GM18498 (cell line): Measurements from ENCODE around the gene AUH.
"Not testable (repeated sequence)": the region's sequence is repeated elsewhere in the genome, so short reads cannot be mapped to it uniquely, and the experiment has no call there.

Experiments used
- ATAC-seq: cut with Tn5 transposase; IDR thresholded peaks from one replicate; pipeline ENCODE4 v1.9.1; 2021; ENCODE audit warnings: mild to moderate bottlenecking, moderate library complexity; ENCODE audit not compliant: unreplicated experiment

The AUH gene

GRCh38 chr9:91361291-91362050 lies at the start of gene AUH:
AUH (minus strand) TSS chr9:91361918; CDS start chr9:91361889, 29 bp downstream.
- ATAC-seq, result peak; percentile 95

- ATAC-seq, result no peak
Observed at GRCh38 chr9:91411096-91411771, 49.5 kb upstream of the AUH start.

- no peak for ATAC-seq
Observed at GRCh38 chr9:91410161-91410560, 48.4 kb upstream of the AUH start.

GRCh38 chr9:91408475-91408874 lies 46.8 kb upstream of the AUH start:
- no peak for ATAC-seq

- no peak for ATAC-seq
Observed at GRCh38 chr9:91407580-91408318, 46.0 kb upstream of the AUH start.

- no peak for ATAC-seq
Observed at GRCh38 chr9:91405343-91406077, 43.8 kb upstream of the AUH start.

GRCh38 chr9:91403665-91404543 lies 42.2 kb upstream of the AUH start:
- ATAC-seq, result no peak

GRCh38 chr9:91398926-91399325 lies 37.2 kb upstream of the AUH start:
- ATAC-seq, result no peak

GRCh38 chr9:91395553-91396471 lies 34.1 kb upstream of the AUH start:
- no peak for ATAC-seq

GRCh38 chr9:91395106-91395552 lies 33.4 kb upstream of the AUH start:
- no peak for ATAC-seq

- no peak for ATAC-seq
Observed at GRCh38 chr9:91393826-91394225, 32.1 kb upstream of the AUH start.

- ATAC-seq, result no peak
Observed at GRCh38 chr9:91392435-91392834, 30.7 kb upstream of the AUH start.

GRCh38 chr9:91391818-91392217 lies 30.1 kb upstream of the AUH start:
- ATAC-seq, result no peak

- ATAC-seq, result no peak
Observed at GRCh38 chr9:91391412-91391811, 29.7 kb upstream of the AUH start.

GRCh38 chr9:91389686-91390085 lies 28.0 kb upstream of the AUH start:
- not testable (repeated sequence) for ATAC-seq

- no peak for ATAC-seq
Observed at GRCh38 chr9:91386765-91387164, 25.0 kb upstream of the AUH start.

- ATAC-seq, result no peak
Observed at GRCh38 chr9:91384954-91385353, 23.2 kb upstream of the AUH start.

GRCh38 chr9:91383577-91383976 lies 21.9 kb upstream of the AUH start:
- ATAC-seq, result no peak

GRCh38 chr9:91382298-91382697 lies 20.6 kb upstream of the AUH start:
- no peak for ATAC-seq
